ENCODE results near the gene KCNH4.
"Not testable (repeated sequence)": the region's sequence is repeated elsewhere in the genome, so short reads cannot be mapped to it uniquely, and the experiment has no call there.

The KCNH4 gene

DNA sequence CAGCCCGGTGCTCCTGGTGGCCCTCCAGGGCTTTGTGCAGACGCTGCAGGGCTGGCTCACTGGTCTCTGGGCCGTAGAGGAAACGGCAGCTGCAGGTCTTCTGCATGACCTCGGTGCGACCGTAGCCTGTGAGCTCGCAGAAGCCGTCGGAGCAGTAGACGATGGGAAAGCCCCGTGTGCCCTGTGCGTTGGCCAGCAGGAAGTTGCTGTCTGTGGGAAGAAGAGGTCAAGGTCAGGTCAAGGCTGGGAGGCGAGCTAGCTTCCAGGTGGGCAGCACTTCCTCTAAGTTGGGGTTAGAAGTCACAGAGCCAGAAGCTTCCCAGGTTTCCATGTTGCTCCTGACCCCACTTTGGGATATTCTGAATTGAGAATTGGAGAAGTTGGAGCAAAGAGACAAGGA lies 2.1 kb downstream of the KCNH4 start:
- no peak for DNase-seq

DNA sequence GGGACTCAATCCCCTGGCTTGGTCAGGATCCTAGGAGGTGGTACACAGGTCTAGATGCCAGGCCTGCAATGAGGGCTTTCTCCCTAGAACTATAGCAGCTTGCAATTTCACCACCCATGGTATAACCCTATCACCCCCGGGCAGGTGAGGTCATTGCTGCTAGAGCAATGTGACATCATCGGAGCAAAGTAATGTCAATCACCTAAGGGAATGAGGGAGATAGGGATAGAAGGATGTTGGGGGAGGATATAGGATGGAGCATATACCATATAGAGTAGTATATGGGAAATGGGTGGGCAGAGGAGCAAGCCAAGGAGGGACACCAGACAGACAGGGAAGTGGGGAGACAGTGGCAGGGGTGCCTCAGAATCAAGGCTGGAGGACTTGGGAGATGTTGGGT lies 3.3 kb downstream of the KCNH4 start:
- no peak for DNase-seq

DNA sequence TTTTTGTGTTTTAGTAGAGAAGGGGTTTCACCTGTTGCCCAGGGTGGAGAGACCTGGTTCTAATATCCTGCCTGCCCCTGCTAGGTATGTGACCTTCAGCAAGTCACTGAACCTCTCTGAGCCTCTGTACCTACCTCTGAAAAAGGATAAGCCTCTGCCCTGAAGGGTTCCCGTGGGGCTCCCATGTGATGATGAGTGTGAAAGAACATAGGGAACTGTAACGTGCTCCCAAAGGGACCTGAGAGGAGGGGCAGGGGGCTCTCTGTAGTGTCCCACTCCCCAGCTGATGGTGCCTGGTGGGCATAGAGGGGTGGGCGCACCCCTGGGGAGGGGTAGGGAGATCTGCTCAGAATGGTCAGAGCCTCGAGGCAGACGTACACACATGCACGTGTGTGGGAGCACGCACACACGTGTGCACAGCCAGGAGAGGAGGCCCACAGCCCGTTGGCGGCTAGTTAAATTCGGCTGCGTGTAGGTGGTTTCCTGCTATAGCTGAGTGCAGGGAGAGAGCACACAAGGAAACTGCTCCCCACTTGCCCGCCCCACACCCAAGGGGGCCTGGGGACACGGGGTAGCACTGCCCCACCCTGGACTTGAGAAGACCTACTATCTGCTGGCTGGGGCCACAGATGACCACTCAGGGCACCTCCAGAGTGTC lies 6.7 kb downstream of the KCNH4 start:
- DNase-seq = no peak

DNA sequence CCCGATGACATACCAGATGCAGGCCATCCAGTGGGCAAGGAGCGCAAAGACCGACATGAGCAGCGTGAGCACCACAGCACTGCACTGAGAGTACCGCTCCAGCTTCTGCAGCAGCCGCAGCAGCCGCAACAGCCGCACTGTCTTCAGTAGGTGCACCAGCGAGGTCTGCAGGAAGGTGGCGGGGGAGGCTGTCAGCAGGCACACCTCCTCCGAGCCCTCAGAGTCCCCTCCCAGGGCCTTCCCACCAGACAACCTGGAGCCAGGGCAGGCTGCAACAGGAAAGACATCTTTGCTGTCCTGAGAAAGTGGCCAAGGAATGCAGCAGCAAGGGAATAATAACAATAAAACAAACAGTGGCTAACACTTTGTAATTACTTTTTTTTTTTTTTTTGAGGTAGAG lies 9.1 kb downstream of the KCNH4 start:
- no peak for DNase-seq

DNA sequence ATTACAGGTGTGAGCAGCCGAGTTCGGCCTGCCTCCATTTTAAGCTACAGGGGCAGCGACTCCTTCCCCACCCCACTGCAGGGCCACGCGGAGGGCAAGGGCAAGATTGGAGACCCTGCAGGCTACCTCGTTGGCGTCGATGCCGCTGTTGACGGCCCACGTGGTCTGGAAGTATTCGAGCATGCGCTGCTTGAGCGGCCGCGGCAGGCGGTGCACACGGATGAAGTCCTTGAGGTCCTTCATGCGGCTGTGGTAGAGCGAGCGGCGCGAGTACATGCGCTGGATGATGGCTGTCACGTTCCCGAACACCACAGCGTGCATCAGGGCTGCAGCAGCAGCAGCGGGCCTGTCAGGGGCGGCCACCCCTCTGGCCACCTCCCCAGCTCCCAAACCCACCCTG lies 11.6 kb downstream of the KCNH4 start:
- DNase-seq = no peak

DNA sequence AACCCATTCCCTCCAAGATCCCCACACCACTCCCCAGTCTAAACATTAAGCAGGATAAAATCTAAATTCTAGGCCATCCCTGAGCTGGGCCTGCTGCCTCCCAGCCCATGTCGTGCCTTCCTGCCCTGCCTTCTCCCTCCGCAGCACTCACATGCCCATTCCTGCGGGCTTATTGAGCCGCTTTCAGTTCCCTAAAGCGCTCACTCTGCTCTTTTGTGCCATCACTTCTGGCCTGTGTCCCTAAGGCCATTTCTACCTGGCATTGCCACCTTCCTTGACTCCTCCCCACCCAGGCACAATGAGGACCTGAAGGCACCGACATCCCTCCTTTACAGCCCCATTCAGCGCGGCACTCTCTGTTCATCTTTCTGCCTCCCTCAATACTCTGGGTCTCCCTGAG lies 13.1 kb downstream of the KCNH4 start:
- DNase-seq = no peak

DNA sequence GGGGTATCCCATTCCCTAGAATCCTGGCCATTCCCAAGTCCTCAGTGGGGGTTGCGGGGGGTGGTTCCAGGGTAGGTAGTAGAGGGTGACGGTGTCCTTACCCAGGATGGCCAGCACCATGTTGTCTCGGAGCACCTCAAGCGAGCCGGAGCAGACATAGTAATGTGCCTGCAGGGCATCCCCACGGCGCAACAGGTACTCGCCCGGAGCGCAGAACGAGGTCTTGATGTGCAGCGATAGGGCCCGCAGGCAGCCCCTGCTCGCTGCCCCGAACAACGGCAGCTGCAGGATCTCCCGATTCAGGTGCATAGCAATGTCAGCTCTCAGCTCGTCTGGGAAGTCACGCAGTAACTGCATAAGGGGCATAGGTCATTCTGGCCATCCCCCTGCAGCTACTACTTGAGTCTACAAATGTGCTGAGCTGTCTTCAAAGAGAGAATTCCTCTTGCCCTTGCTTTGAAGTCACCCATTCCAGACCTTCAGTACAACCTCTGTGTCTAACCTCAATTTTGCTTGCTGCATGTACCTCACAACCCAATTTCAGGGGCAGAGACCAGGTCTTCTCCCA lies 14.7 kb downstream of the KCNH4 start:
- DNase-seq = no peak

DNA sequence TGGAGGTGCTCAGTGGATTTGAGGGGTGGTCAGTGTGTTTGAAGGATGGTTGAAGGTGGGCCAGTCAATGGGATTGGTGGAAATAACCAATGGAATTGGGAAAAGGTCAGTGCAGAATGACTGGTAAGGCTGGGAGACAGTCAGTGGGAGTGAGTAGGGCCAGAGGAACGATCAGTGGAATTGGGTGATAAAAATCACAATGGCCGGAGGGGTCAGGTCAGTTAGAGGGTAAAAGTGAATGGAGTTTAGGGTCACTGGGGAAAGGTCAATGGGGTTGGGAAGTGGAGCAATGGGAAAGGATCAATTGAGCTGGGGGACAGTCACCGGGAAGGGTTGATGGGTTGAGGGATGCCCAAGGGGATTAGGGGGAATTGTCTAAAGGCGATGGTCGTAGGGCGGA lies 15.2 kb downstream of the KCNH4 start:
- no peak for DNase-seq

DNA sequence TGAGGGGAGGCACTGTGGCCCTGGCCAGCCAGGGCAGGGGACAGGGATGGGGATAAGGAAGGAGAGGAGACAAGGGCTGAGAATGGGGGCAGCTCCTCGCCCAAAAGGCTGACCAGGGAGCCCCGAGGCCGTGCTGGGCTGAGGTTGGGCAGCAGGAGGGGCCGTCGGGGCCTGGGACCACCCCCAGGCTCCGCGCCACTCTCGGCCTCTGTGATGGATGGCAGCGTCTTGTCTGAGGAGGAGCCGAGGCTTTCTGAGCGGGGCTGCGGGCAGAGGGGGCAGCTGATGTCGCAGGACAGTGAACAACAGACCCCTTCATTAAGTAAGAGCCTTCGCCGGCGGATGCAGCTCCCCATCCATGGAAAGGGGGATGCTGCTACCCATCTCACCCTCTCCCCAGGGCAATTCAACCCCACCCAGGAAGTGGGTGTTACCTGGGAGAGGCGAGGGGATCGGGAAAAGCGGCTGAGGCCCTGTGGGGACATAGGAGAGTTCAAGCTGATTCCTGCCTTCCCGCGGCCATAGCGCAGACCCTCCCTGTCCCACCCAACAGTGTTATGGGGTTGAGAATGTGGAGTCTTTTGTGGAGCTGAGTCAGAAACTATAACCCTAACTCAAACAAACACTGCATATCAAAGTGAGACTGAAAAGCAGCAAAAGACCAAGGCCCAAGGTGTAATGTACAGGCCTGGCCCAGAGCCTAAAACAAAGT lies 17.1 kb downstream of the KCNH4 start:
- no peak for DNase-seq

DNA sequence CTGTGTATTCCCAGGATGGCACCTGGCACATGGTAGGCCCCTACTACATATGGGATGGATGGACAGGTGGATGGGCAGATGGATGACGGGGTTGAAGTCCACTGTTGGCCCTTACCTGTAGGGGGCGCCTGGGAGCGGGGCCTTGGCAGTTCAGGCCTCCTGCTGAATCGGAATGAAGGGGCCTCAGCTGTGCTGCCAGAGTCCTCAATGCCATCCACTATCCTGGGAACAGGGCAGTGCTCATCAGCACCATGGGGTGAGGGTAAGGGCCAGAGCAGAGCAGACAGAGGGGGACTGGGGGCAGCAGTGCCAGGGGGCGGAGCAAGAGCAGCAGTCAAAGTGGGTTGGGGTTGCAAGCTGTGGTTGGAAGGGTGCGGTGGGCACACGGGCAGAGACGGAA lies 17.8 kb downstream of the KCNH4 start:
- no peak for DNase-seq

DNA sequence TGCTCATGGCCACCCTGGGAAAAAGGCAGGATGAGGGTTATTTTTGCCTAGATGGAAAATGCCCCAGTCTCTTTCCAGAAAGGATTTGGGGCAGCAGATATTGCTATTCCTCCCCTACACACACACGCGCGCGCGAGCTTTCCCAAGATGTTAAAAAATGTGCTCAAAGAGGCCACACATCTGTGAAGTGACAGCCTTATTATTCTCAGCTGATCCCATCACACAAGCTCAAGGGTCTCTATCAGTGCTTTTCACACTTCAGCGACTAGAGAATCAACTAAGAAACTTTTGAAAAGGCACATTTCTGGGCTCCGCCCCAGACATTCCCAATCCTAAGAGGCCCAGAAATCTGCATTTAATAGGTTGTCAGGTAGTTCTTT lies 20.4 kb downstream of the KCNH4 start:
- no peak for DNase-seq

DNA sequence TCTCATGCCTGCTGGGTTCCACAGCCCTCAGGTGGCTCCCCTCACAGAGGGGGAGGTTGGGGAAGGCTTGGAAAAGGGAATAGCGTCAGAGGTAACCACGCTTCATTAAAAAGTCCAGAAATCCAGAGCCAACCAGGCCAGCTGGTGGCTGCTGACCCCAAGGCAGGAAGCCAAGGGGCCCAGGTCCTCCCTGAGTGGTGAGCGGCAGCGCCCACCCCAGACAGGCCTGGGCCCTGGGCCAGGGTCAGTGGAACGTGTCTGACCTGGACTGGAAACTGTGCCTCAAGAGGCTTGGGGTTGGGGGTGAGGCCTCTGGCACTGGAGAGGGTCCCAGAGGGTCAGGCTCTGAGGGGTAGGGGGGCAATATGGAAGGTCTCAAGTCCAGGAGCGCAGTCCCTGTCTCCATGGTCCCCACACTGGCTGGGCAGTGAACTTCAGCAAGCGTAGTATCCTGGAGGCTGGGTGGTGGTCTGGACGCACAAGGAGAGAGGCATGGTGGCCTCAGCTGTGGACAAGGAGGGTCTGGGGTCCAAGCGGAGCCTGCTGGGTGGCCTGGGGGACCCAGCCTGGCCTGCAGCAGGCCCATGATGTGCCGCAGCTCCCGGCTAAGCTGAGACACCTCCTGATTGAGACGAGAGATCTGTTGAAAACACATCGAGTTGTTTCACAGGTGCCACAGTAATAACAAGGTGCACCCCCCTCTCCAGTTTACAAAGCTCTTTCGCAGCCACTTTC lies 21.0 kb downstream of the KCNH4 start:
- DNase-seq = no peak

DNA sequence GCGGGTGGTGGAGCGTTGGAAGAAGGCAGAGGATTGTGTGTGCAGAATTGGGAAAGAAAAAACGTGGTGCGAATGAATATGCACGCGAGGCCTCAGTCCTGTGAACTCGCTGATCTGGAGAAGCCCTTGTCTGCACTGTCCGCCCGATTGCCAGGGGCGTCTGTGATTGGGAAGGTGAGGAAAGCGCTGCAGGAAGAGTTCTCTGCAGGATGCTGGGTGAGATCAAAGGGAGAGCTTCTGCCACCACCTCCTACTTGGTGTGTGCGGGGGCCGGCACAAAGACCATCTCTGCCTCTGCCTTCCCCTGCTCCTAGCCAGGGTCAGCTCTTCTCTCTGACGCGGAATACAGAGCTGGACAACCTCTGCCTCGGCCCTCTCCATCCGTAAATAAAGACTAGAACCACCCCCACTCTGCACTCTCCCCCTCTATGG lies 25.3 kb downstream of the KCNH4 start:
- no peak for DNase-seq

DNA sequence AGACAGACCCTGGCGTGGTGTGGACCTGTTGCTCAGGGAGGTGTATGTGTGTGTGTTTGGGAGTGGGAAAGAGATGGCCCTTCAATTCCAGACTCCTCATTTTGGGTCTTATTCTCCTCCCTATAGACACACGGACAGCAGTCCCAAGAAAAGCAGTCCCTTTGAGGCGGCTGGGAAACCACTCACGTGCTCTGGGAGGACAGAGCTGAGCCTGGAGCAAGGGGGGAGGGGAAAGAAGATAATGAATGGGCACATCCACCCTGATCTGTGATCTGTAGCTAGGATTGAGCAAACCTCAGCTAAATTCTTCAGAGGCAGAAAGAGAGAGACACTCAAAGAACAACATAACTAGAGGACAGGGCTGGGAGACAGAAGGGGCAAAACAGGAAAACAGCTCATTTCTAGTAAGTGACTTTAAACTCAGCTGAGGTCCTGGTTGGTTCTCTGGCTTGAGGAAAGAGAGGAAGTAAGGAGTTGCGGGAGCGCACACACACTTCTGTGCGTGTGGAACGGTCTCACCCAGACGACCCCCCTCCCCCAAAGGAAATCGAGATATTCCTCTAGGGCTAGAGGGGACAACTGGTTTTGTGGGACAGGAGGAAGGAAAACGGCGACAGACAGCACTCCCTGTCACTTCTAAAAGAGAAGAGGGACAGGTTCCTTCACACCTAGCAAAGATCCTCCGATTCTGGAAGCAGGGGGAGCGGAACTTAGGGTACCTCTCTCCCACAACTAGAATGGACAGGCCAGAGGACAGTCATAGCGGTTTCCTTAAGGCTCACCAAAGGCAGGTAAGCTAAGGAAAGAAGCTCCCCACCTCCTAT lies 26.8 kb downstream of the KCNH4 start:
- DNase-seq = no peak

DNA sequence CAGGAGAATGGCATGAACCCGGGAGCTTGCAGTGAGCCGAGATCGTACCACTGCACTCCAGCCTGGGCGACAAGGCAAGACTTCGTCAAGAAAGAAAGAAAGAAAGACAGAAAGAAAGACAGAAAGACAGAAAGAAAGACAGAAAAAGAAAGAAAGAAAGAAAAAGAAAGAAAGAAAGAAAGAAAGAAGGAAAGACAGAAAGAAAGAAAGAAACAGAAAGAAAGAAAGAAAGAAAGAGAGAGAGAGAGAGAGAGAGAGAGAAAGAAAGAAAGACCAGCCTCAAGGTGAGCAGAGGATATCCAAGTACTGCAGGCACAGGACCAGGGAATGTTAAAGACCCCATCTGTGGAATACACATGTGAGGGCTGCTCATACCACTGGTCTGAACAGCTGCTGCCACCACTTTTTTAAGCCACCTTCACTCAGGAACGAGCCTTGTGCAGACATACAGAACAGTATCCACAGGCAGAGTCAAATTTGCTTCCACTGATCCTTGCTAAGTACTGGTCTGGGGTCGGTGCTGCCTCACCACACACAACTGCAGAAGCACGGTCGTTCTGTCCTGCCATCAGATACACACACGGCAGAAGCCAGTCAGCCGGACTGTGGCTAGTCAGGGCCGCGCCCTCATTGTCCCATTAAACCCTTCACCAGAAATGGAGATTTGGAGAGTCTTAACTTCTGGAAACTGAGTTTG lies 33.9 kb downstream of the KCNH4 start:
- DNase-seq = no peak

DNA sequence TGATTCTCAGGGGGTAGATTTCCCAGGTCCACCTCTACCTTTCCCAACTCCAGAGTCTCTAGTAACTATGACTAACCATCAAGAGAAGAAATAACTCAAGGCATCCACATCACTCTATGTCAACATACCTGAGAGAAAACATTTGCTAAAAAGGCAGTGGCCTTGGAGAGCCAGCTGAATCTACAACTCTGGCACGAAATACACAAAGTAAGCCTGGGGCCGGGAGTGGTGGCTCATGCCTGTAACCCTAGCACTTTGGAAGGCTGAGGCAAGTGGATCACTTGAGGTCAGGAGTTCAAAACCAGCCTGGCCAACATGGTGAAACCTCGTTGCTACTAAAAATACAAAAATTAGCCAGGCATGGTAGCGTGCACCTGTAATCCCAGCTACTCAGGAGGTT lies 37.8 kb downstream of the KCNH4 start:
- not testable (repeated sequence) for DNase-seq

DNA sequence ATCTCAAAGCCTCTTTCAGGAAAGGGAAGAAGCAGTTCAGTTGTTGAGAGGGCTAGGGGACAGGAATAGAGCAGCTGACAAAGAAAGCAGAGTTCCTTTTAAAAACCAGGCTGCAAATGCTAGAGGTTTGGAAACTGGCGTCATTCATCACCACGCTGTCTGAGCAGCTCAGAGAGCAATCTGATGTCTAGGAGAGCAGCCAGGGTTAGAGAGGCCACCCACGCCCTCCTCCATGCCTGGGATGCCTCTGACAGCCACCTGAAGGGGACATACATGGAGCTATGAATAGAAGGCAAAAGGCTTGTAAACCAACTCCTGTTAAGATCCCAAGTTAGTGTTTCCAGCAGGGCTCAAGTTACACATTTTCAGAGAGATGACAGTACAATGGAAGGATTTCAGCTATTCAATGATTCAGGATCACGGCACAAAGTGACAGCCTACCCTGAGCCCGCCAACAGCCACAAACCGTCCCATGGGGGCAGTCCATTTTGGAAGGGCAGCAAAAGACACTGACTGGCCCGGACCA lies 38.5 kb downstream of the KCNH4 start:
- no peak for DNase-seq

DNA sequence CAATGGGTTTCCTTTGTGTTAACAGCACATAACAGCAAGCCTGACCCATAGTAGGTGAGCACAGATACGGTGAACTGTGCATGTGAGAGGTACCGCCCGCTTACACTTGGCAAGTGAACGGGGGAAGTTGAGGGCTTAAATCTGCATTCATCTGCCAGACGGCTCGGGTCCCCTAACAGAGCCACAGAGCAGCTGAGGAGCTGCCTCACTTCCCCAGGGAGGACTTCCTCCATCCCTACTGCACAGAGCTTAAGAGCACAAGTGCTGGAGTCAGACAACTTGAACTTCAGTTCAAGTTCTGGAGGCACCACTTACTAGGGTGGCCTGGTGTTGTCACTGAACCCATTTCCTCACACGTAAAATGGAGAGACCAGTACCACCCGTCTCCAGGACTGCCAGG lies 39.6 kb downstream of the KCNH4 start:
- DNase-seq = no peak

DNA sequence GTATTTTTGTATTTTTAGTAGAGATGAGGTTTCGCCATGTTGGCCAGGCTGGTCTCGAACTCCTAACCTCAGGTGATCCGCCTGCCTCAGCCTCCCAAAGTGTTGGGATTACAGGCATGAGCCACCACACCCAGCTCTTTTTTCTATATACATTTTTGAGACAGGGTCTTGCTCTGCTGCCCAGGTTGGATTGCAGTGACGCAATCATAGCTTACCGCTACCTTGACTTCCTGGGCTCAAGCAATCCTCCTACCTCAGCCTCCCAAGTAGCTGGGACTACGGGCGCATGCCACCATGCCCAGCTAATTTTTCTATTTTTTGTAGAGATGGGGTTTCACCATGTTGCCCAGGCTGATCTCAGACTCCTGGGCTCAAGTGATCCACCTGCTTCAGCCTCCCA lies 40.3 kb downstream of the KCNH4 start:
- DNase-seq = not testable (repeated sequence)

DNA sequence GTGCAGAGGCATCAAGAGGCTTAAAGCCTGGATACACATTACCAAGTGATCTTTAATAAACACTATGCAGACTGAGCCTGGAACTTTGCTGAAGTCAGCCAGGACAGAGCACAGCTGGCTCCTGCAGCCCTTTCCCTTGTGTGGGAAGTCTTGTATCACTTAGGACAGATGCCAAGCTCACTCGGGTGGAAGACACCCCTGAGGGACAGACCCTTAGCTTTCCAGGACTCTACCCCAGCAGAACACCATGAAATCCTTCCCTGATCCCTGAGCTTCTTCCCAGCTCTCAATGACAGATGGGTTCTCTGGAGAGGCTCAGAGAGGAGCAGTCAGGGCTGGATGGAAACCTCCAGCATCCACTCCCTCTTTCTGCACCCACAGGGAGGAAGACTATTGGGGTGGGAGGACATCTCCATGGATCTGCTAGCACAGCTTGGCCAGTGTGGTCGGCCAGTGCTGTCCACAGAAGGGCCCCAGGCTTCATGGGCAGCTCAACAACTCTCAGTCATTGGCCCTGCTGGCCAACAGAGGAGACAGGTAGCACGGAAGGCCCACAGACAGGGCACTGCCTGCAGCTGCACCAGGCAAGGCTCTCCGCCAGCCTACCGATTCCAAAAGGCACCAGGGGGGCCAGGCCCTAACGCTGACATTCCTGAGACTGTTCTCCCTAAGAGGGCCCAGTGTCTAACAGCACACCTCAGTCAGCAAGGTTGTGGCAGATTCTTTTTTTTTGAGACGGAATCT lies 42.0 kb downstream of the KCNH4 start:
- no peak for DNase-seq

DNA sequence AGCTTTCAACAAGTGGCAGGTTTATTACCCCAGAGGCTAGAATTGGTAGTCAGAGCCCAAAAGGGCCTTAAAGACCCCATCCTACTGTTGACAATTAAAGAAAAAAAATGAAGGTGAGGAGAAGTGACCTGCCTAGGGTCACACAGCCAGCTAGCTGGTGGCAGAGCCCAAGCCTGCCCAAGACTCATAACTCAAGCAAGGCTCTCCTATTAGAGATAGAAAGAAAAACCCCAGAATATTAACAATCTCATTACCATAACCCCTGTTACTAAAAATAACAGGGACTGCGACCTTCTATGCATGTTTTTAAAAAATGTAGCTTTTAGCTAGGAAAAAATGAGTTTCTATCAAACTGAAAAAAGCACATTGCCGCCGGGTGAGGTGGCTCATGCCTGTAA lies 44.3 kb downstream of the KCNH4 start:
- DNase-seq = no peak

Measured in NCI-H1930 (cell line).